HG02840 (cell line): ENCODE data around the gene C11orf21.
"Not testable (repeated sequence)": the region's sequence is repeated elsewhere in the genome, so short reads cannot be mapped to it uniquely, and the experiment has no call there.

Experiments used
- ATAC-seq: cut with Tn5 transposase; IDR thresholded peaks from one replicate; pipeline ENCODE4 v1.9.1; 2021; ENCODE audit warnings: mild to moderate bottlenecking, moderate library complexity, moderate number of reproducible peaks; ENCODE audit not compliant: unreplicated experiment, low FRiP score

The C11orf21 gene

GRCh38 chr11:2301631-2302305 is at the start of gene C11orf21, which contains the start of gene TSPAN32:
C11orf21 (minus strand) TSS chr11:2301918; CDS start chr11:2301808, 110 bp downstream.
TSPAN32 (plus strand) TSS chr11:2302013; CDS start chr11:2302150, 137 bp downstream.
- no peak for ATAC-seq

DNA sequence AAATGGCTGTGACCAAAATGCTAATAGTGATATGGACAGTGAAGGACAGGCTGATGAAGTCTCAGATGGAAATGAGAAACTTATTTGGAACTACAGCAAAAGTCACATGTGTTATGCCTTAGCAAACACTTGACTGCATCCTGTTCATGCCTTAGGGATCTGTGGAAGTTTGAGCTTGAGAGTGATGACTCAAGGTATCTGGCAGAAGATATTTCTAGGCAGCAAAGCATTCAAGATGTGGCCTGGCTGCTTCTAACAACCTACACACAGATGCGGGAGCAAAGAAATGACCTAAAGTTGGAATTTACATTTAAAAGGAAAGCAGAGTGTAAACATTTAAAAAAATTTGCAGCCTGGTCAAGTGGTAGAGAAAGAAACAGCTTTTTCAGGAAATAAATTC is 47.3 kb upstream of the C11orf21 start:
- no peak for ATAC-seq

GRCh38 chr11:2347308-2347830 is 45.7 kb upstream of the C11orf21 start:
- ATAC-seq: no peak

DNA sequence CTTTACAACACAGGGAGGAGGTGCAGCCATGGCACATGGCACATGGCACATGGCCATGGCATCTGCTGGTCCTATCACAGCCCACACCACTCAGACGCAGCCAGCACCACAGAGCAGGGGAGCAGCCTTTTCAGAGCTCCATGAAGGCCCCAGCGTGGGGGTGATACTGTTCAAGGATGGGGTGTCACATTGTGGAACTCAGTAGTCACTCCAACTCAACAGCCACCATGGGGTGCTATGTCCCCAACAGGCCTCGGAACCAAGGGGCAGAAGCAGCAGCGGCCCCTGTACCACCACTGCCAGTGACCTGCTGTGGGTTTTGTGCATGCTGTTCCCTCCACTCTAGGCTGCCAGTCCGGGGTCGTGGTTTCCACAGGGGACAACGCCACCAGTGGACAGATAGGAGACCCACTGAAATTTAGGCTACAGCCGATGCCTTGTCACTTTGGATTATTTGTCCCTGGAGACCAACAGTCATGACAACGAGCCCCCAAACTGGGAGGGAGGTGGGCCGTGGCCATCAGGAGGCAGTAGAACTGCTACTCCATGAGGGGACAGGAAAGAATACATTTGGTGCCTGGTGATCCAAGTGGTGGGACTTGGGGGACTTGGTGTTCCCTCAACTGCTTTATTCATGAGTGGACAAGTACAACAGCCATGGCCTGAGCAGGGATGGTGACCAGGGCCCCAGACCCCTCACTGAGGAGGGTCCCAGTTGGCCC is 45.0 kb upstream of the C11orf21 start:
- no peak for ATAC-seq

DNA sequence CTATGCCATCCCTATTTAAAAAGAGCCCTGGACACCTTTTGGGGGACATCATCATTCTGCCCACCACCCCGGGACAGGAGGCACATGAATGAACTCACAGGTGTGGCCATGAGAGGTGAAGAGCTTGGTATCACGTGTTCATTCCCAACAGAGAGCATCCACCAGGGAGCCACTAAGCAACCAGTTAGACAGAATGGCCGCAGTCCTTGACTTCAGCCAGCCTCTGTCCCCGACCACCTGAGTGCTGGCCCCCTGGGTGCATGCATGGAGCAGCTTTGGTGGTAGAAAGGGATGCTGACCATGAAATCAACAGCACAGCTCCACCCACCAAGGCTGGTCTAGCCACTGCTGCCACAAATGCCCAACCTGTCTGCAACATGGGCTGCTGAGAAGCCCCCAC is 44.3 kb upstream of the C11orf21 start:
- no peak for ATAC-seq

DNA sequence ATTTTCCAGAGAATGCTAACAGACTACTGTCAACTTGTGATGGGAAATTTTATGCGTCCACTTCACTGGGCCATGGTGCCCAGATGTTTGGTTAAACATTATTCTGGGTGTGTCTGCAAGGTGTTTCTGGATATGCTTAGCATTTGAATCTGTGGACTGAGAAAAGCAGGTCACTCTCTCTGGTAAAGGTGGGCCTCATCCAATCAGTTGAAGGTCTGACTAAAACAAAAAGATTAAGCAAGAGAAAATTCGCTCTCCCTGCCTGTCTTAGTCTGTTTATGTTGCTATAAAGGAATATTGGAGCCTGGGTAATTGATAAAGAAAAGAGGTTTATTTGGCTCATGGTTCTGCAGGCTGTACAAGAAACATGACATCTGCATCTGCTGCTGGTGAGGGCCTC is 43.3 kb upstream of the C11orf21 start:
- no peak for ATAC-seq

DNA sequence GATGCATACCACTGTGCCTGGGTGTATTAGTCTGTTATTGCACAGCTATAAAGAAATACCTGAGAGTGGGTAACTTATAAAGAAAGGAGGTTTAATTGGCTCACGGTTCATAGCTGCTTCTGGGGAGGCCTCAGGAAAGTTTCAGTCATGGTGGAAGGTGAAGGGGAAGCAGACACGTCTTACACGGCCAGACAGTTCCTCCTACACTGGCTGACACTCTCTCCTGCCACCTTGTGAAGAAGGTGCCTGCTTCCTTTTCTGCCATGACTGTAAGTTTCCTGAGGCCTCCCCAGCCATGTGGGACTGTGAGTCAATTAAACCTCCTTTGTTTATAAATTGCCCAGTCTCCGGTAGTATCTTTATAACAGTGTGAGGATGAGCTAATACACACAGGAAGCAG is 41.8 kb upstream of the C11orf21 start:
- ATAC-seq: no peak

- no peak for ATAC-seq
Observed at GRCh38 chr11:2342981-2343380, 41.3 kb upstream of the C11orf21 start.

DNA sequence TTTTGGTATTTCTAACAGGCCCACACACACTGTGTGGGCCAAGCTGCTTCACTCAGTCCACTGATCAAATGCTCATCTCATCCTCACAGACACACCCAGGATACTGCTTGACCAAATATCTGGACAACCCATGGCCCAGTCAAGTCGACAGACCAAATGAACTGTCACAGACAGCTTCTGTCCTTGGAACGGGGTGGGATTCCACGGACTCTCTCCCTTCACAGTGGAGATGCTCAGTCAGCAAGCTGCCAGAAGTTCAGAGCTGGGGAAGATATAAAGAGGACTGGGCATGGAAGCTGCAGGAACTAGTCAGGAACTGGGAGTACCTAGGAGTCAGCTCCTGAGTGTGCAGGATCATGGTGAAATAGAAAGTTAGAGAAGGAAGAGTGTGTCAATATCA is 40.8 kb upstream of the C11orf21 start:
- no peak for ATAC-seq

DNA sequence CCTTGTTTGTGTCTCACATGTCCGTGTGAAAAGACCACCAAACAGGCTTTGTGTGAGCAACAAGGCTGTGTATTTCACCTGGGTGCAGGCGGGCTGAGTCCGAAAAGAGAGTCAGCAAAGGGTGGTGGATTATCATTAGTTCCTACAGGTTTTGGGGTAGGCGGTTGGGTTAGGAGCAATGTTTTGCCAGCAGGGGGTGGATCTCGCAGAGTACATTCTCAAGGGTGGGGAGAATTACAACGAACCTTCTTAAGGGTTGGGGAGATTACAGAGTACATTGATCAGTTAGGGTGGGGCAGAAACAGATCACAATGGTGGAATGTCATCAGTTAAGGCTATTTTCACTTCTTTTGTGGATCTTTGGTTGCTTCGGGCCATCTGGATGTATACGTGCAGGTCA is 37.0 kb upstream of the C11orf21 start:
- not testable (repeated sequence) for ATAC-seq

DNA sequence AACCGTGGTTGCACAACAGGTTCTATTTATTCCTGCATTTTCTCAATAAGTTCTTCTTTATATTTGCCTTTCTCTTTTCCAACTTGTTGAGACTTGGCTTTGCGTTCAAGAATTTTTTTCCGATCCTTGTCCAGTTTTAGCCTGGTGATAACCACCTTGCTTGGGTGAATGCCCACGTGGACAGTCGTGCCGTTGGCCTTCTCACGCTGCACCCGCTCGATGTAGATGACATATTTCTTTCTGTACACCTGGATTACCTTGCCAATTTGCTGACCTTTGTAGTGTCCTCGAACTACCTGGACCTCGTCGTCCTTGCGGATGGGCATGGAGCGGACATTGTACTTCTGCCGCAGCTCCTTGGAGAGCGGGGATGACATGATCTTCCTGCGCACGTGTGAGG is 33.6 kb upstream of the C11orf21 start:
- not testable (repeated sequence) for ATAC-seq

DNA sequence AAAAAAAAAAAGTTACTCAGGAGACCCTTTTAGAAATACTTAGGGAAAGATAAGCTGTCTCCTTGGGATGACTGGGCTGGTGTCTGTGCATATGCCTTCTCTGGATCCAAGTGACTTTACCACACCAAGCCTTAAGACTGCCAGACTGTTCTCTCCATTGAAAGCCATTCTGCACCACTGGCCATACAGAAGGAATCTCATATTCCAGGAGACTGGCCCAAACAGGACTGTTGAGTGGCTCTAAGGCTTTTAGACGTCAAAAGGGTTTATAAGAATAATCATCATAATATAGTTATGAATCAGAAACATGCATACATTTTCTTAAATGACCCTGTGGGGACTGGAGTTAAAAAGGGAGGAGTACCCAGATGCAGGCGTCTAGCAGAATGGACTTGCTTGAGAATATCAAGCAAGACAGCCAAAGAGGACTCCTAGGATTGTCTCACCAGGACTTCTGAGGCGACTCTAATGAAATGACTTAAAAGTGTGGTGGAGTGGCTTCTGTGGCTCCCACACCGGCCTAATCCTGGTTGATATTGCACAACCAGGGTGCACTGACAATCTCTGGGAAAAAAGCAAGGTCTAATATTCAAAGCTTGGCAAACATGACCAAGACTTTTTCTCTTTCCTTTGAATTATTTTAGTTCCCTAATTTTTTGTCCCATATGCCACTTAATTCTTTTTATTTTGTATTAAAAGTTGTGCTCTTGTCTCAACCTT is 31.9 kb upstream of the C11orf21 start:
- not testable (repeated sequence) for ATAC-seq

GRCh38 chr11:2332569-2332968 is 30.9 kb upstream of the C11orf21 start:
- not testable (repeated sequence) for ATAC-seq

DNA sequence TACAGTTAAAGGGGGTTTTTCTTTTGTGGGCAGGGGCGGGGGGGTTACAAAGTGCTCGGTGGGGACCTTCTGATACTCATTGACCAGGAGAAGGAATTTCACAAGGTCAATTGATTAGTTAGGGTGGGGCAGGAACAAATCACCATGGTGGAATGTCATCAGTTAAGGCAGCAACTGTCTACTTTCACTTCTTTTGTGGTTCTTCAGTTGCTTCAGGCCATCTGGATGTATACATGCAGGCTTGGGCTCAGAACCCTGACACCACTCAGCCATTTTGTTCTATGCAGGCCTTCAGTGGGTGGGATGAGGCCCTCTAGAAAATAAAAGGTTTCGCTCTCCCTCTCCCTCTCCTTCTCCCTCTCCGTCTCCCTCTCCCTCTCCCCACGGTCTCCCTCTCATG is 29.7 kb upstream of the C11orf21 start:
- ATAC-seq: no peak

GRCh38 chr11:2330696-2331095 is 29.0 kb upstream of the C11orf21 start:
- no peak for ATAC-seq

- no peak for ATAC-seq
Observed at GRCh38 chr11:2329551-2329950, 27.8 kb upstream of the C11orf21 start.

DNA sequence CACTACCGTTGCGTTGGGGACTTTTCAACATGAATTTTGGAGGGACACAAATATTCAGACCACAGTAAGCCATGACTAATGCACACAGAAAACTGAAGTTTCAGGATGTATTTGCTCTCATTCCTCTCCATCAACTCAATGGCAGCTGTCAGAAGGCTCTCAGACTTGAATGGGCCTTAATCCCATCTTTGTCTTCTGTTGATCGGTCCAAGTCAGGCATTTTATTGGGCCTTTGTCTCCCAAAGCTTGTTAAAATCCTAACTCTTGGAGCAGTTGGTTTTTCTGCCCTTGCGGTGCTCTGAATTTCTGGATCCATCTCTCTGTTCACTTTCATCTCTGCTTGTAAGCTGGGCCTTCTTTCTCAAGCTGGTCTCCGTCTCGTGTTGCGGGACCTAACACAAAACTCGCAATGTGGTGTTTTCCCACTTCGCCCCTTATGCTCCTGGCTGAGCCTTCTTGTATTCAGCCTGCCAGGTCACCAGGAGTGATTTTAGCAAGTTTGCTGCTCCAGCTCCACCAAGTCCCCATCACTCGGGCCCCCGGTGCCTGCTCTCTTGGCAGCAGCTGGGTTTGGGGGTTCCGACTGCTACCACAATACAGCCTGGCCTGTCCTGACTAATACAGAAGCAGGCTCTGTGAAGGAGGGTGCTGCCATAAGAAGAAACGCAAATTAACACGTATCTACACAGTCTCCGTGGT is 27.1 kb upstream of the C11orf21 start:
- ATAC-seq: no peak

GRCh38 chr11:2328021-2328420 is 26.3 kb upstream of the C11orf21 start:
- ATAC-seq: no peak

- no peak for ATAC-seq
Observed at GRCh38 chr11:2327032-2327431, 25.3 kb upstream of the C11orf21 start.

DNA sequence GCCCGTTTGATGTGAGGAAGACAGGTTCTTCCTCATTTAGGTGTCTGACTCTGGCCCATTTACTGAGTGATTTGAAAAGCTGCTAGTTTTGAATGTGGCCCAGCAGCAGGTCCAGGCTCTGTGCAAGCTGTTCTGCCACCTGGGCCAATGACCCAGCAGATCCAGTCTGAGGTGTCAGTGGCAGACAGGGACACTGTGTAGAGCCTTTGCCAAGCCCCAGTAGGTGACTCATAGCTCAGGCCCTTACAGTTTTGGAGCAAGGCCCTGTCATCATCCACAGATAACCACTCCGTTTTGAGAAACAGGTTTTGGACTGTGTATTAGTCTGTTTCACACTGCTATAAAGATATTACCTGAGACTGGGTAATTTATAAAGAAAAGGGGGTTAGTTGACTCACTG is 24.0 kb upstream of the C11orf21 start:
- ATAC-seq: no peak

DNA sequence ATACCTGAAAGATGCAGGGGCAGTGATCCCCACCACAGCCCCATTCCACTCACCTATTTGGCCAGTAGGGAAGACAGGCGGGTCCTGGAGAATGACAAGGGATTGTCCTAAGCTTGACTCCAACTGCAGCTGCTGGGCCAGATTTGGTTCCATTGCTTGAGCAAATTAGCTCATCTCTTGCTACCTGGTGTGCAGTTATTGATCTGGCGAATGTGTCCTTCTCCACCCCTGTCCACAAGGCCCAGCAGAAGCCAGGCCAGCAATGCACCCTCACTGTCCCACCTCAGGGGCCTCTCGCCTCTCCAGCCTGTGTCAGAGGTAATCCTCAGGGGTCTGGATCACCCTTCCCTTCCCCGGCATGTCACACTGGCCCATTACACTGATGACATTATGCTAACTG is 23.4 kb upstream of the C11orf21 start:
- ATAC-seq: no peak
